NCI-H2196 (cell line): Measurements from ENCODE around the gene OR8K5.
"Not testable (repeated sequence)": the region's sequence is repeated elsewhere in the genome, so short reads cannot be mapped to it uniquely, and the experiment has no call there.

ENCODE experiments used
- DNase-seq: peaks from one replicate; lab custom pipeline; 2025; ENCODE audit not compliant: unreplicated experiment; lab: John Stamatoyannopoulos, UW

Gene OR8K5, protein sequence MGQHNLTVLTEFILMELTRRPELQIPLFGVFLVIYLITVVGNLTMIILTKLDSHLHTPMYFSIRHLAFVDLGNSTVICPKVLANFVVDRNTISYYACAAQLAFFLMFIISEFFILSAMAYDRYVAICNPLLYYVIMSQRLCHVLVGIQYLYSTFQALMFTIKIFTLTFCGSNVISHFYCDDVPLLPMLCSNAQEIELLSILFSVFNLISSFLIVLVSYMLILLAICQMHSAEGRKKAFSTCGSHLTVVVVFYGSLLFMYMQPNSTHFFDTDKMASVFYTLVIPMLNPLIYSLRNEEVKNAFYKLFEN

DNA sequence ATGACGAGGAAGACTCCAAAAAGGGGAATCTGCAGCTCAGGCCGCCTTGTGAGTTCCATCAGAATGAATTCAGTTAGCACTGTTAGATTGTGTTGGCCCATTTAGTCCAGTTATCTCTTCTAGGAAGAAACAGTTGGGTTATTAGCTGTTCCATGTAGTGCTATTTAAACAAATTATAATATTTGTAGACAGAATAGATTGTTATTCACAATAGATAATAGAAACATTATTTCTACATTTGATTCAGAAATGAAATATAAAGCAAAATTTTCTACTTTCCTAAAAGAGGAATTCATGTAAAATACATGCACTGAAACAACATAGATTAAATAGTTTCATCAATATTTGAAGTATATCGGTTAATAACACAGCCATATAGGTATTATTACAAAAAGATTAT is at the start of gene OR8K5:
OR8K5 (minus strand) TSS at position 101 of the 400 bp plus-strand sequence; CDS start at position 101, 0 bp downstream.
- no peak for DNase-seq

GRCh38 chr11:56207790-56208189 is 47.7 kb upstream of the OR8K5 start:
- no peak for DNase-seq

GRCh38 chr11:56197367-56197766 is 37.2 kb upstream of the OR8K5 start:
- no peak for DNase-seq

DNA sequence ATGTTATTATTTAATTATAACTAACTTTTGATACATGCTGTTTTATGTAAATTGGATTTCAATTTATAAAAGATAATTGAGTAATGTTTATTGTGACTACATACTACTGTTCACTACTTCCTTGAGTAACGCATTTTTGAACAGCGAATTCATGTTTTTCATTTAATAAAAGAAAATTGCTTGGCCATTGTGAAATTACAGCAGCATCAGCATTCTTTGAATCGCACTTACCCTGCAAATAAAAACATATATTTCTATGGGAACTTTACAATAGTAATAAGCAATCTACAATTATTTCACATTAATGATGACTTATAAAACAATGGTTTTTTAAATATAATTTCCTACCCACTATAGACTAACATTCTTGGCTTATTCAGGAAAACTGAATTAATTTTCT is 36.6 kb upstream of the OR8K5 start:
- no peak for DNase-seq

DNA sequence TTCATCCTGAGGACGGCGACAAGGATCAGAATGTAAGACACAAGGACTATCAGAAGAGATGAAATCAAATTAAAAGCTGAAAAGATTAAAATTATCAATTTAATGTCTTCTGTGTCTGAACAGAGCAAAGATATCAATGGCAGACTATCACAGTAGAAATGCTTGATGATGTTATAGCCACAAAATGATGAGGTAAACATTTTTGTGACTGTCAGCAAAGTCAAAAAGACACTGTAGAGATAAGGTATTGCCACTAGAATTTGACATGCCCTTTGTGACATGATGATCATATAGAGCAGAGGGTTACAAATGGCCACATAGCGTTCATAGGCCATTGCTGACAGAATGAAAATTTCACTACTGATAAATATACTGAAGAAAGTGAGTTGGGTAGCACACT is 28.5 kb upstream of the OR8K5 start:
- DNase-seq: no peak

- DNase-seq: no peak
These were observed 23.3 kb upstream of the OR8K5 start for GRCh38 chr11:56183459-56183858.

DNA sequence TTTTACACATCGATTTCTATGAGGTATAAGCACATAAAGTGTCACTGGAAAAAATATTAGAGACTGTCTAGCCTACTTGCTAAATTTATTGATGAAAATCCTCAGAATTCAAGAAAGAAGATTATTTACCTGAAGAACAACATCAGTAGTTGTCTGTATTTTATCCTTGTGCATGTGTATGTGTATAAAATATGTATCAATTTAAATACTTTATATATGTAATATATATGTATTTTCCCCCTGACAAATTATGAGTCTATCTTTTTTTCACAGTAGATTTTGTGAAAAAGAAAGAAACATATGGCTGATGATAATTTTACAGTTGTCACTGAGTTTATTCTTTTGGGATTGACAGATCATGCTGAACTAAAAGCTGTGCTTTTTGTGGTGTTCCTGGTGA is 16.2 kb upstream of the OR8K5 start, which contains the start of gene OR5J2:
OR5J2 (plus strand) TSS at position 301 of the 400 bp plus-strand sequence; CDS start at position 301, 0 bp downstream.
- no peak for DNase-seq

DNA sequence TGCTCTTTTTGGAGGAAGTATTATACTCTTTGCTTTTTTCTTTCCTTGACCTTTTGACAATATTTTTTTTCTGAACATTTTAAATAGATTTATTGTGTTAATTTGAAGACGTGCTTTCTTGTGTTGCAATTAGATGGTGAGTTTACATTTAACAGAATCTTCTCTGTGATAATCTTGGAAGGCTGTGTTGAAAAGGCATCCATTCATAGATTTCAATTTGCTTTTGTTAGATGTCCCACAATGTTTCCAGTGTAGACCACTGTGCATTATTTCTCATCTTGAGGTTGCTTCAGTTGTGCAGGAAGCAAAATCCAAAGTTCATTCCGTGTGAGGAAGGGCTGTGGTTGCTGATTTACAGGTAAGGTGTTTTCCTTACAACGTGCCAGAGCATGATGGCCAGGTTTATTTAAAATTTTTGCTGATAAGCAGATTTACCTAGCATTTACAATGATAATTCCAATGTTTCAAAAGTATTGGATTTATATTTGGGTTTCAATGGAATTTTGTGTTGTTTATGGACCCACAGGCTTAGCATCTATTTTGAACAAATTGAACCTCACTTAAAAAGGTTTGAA is 12.2 kb upstream of the OR8K5 start:
- no peak for DNase-seq

GRCh38 chr11:56163804-56164203 is 3.7 kb upstream of the OR8K5 start:
- DNase-seq: no peak

GRCh38 chr11:56152333-56152732 is 7.8 kb downstream of the OR8K5 start:
- DNase-seq: no peak

DNA sequence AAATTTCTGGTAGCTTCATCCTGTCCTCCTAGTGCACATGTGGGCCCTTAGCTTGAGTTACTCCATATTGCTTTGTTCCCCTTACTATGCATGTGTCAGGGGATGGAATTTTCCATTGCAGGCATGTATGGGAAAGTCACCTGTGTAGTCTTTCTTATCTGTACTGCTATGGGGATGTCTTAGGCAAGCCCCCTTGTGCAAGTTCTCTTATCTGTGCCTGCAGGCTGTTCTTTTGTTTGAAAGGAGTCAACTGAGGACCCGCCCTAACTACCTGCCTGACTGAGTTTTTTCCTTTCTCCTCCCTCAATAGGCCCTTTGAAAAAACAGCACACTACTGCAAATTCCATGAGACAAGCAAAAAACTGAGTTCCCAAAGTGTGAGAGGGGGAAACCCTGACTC is 8.7 kb downstream of the OR8K5 start:
- DNase-seq: no peak

- DNase-seq: not testable (repeated sequence)
These were observed 16.4 kb downstream of the OR8K5 start for GRCh38 chr11:56143681-56144080.

GRCh38 chr11:56140151-56140661 is 19.9 kb downstream of the OR8K5 start, which contains the start of gene OR8J3:
Gene OR8J3, minus strand, starts transcription at chr11:56140201. Its CDS starts 2,483 bp downstream, at chr11:56137718.
- no peak for DNase-seq

GRCh38 chr11:56122073-56122472 is 38.0 kb downstream of the OR8K5 start, which contains the start of gene OR8H3:
Gene OR8H3, plus strand, starts transcription at chr11:56122373. Its CDS starts 0 bp downstream, at chr11:56122373.
- no peak for DNase-seq
